Aorta (tissue), 5 donors: ENCODE data around the gene IAPP. TPM values are rescaled to one million over a fixed set of nuclear protein-coding genes. Genes with fewer than 3 reads are reported as not detected.
"Not testable (repeated sequence)": the region's sequence is repeated elsewhere in the genome, so short reads cannot be mapped to it uniquely, and the experiment has no call there.

ENCODE experiments used
- ATAC-seq: fragments of 200-7000 bp; cut with Tn5 transposase; one replicate; pipeline ENCODE4 v1.9.1; 2022; ENCODE audit warnings: moderate library complexity; ENCODE audit not compliant: low FRiP score
- DNase-seq, 2 donors: peaks; one replicate each; pipeline ENCODE4 v3.0.0-alpha.2; 2020
- H3K27ac ChIP-seq, 2 donors: one replicate each; pipeline ENCODE4 v1.5.1; 2013; ENCODE audit warnings: low read length in 2 of 2, mild to moderate bottlenecking in 2 of 2, moderate library complexity in 2 of 2, control low read depth in 1 of 2, inconsistent platforms in 1 of 2, low read depth in 1 of 2
- H3K27me3 ChIP-seq, 2 donors: one replicate each; pipeline ENCODE4 v1.6.1; 2013; ENCODE audit warnings: control low read depth in 1 of 2, low read length in 1 of 2, mild to moderate bottlenecking in 1 of 2, moderate library complexity in 1 of 2; ENCODE audit not compliant: insufficient read depth in 2 of 2, control insufficient read depth in 1 of 2
- H3K36me3 ChIP-seq, 2 donors: one replicate each; pipeline ENCODE4 v1.6.1; 2013; ENCODE audit warnings: control low read depth in 1 of 2, low read length in 1 of 2, mild to moderate bottlenecking in 1 of 2; ENCODE audit not compliant: insufficient read depth in 2 of 2, control insufficient read depth in 1 of 2
- H3K4me1 ChIP-seq, 2 donors: one replicate each; pipeline ENCODE4 v1.6.1; 2013; ENCODE audit warnings: low read length in 2 of 2, control low read depth in 1 of 2, mild to moderate bottlenecking in 1 of 2, moderate library complexity in 1 of 2; ENCODE audit not compliant: insufficient read depth in 2 of 2, control insufficient read depth in 1 of 2
- H3K4me3 ChIP-seq, 2 donors: one replicate each; pipeline ENCODE4 v1.5.1; 2013; ENCODE audit warnings: low read length in 2 of 2, control low read depth in 1 of 2, mild to moderate bottlenecking in 1 of 2
- H3K9me3 ChIP-seq: one replicate; pipeline ENCODE4 v1.6.1; 2013; ENCODE audit warnings: mild to moderate bottlenecking, low read length; ENCODE audit not compliant: control insufficient read depth
- WGBS, 2 donors: extraction: QIAGEN DNeasy Blood & Tissue Kit; methylation state at CpG; one replicate each; pipeline ENCODE4 v1.1.7; 2013; 5-methylcytosine and 5-hydroxymethylcytosine counted together
- intact Hi-C, 2 donors: fragments of 100-400 bp; cut with DNase I; formaldehyde crosslinking; loops; one replicate each; pipeline versions ENCODE4 v1.14.2 to v1.15.0; 2022
- polyA plus RNA-seq, 2 donors: library from polyadenylated mRNA; stranded (reverse); fragments of 200-250 nt; gene quantifications; one replicate each; pipeline ENCODE4 v1.2.3, GENCODE V29; 2013
- total RNA-seq, 2 donors: library from RNA; stranded (reverse); fragmentation: NEBNext Ultra II Directional; extraction: Animal tissue kit (Norgen Biotek cat#: 25700); gene quantifications; one replicate each; pipeline ENCODE4 v1.2.1, GENCODE V29; 2021
- donor health status: healthy with polysubstance abuse.
- donor health status: Bipolar disorder and iron deficiency.
- donor health status: DM: no; HTN: no; CAD: no.
- donor health status: DM: no; HTN: no; CAD: no.
- donor health status: DM: yes; HTN: yes; CAD: no.

Gene IAPP
- total and polyA plus RNA-seq, 4 donors: 0.36 TPM; not detected in 3

DNA sequence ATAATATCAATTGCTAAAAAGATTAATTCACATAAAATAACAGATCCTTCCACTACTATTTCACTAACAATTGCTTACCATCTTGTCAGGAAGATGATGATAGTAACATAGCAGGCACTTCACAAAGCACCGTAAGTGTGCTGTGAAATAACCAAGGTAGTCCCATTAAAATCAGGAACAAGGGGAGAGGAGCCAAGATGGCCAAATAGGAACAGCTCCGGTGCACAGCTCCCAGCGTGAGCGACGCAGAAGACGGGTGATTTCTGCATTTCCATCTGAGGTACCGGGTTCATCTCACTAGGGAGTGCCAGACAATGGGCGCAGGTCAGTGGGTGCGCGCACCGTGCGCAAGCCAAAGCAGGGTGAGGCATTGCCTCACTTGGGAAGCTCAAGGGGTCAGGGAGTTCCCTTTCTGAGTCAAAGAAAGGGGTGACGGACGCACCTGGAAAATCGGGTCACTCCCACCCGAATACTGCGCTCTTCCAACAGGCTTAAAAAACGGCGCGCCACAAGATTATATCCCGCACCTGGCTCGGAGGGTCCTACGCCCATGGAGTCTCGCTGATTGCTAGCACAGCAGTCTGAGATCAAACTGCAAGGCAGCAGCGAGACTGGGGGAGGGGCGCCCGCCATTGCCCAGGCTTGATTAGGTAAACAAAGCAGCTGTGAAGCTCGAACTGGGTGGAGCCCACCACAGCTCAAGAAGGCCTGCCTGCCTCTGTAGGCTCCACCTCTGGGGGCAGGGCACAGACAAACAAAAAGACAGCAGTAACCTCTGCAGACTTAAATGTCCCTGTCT, 22.3 kb downstream of the IAPP start:
- DNase-seq, H3K36me3 ChIP-seq, H3K27me3 ChIP-seq, H3K4me1 ChIP-seq, intact Hi-C loops, ATAC-seq, H3K9me3 ChIP-seq, H3K27ac ChIP-seq, H3K4me3 ChIP-seq: not testable (repeated sequence)
- WGBS, 2 donors: 89 to 93% methylated on average over 23 to 28 of the region's 28 CpGs

DNA sequence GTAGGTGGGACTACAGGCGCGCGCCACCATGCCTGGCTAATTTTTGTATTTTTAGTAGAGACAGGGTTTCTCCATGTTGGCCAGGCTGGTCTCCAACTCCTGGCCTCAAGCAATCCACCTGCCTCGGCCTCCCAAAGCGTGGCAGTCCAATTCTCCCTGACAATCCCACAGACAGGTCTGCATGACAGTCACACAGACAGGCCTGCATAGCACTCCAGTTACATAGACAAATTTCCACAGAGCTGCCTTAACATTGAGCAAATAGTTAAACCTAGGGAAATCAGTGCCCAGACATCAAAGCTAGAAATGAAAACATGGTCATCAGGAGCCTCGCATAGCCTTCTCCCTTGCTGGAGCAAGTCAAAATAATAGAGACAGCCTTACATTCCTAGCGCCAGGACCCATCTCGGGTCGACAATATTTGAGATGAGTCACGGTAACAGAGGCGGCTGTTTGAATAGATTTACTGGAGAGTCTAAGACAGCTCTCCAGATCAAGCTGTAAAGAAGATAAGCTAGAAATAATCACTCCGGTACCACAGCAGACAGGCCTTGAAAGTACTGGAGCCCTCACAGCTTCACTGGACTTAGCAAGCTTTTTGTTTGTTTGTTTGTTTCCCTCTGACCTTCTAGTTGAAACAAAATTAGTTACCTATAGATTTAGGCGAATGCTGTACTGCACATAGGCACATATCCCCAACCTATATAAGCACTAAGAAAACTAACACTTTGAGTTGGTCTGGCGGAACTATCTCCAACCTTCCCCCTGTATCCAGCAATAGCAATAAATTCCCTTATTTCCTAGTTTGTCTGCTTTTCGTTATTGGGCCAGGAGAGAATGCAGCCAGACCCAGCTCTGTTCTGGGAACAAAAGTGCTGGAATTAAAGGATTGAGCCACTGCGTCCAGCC, 40.9 kb downstream of the IAPP start:
- 79% methylated on average over 16 of the region's 16 CpGs for WGBS, 2 donors
- no peaks in the 10 kb centered on the region for H3K4me1 ChIP-seq
- no peak overlapping the region for H3K27ac ChIP-seq
- no peaks in the 10 kb centered on the region for H3K27me3 ChIP-seq
- no peaks in the 10 kb centered on the region for H3K9me3 ChIP-seq
- H3K36me3 ChIP-seq: no peaks in the 10 kb centered on the region
- intact Hi-C loops: no loop called here
- DNase-seq (no peak), ATAC-seq (no peak)
- no peak overlapping the region for H3K4me3 ChIP-seq

DNA sequence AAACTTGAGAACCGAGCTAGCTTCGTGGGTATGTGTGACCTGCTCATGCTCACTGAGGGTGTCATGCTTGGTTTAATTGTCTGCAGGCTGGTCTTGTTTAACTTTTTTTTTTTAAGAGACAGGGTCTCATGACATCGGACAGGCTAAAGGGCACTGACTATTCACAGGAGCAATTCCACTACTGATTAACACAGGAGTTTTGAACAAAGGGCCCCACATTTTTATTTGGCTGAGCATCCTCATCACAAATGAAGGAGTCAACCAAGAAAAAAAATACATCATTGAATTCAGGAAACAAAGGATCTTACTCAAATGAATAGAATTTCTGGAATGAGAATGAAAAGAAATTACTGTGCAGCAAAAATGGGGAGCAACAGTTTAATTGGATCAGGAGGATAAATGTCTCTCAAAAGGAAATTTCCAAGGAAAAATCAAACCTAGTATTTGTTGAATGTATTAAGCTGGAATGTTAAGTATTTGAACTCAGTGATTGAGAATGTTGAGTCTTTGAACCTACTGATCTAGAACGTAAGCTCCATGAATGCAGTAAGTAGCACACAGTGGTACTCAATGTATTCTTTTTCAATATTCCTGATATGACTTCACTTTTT, 43.9 kb downstream of the IAPP start:
- ATAC-seq: no peak

DNA sequence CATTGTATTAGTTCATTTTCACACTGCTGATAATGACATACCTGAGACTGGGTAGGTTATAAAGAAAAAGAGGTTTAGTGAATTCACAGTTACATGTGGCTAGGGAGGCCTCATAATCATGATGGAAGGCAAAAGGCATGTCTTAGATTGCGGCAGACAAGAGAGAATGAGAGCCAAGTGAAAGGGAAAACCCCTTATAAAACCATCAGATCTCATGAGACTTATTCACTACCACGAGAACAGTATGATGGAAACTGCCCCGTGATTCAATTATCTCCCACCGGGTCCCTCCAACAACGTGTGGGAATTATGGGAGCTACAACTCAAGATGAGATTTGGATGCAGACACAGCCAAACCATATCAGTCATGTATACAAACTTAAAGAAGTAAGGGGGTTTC, 45.7 kb downstream of the IAPP start:
- H3K36me3 ChIP-seq, H3K27ac ChIP-seq, H3K9me3 ChIP-seq, H3K27me3 ChIP-seq, H3K4me3 ChIP-seq, intact Hi-C loops, DNase-seq, ATAC-seq, H3K4me1 ChIP-seq: not testable (repeated sequence)
- 75 to 80% methylated on average over 5 of the region's 5 CpGs for WGBS, 2 donors

More for the DNA sequence above, 43.9 kb downstream of the IAPP start:
- H3K9me3 ChIP-seq: no peaks in the 10 kb centered on the region
- H3K27ac ChIP-seq: no peak overlapping the region
- intact Hi-C loops: no loop called here
- H3K4me3 ChIP-seq: no peak overlapping the region
- WGBS, 2 donors: 36 to 40% methylated on average over 4 of the region's 4 CpGs
- no peaks in the 10 kb centered on the region for H3K36me3 ChIP-seq
- no peaks in the 10 kb centered on the region for H3K27me3 ChIP-seq
- DNase-seq: no peak
- H3K4me1 ChIP-seq: no peaks in the 10 kb centered on the region

GRCh38 chr12:21419009-21419699, 46.5 kb downstream of the IAPP start:
- intact Hi-C loops, H3K36me3 ChIP-seq, H3K27me3 ChIP-seq, H3K9me3 ChIP-seq, H3K27ac ChIP-seq, ATAC-seq, H3K4me3 ChIP-seq, DNase-seq, H3K4me1 ChIP-seq: not testable (repeated sequence)
- WGBS, 2 donors: 89 to 90% methylated on average over 30 of the region's 30 CpGs

DNA sequence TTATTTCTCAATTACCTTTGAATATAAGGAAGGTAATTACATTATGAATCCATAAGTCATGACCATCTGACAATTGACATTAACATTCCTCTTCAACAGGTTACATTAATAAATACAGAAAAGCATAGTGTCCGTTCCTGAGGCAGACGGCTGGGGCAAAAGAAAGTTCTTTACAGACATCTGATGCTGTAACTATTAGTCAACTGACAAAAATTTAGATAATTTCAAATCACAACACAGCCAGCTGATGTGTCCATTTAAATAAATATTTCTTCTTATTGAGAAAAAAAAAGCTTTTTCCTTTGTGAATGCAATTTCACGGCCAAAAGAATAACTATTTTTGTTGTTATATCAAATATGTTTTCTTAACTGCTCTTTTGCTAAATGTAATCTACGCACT, 55.5 kb downstream of the IAPP start:
- Histone ChIP-seq H3K4me1 (no peaks in the 10 kb centered on the region), H3K9me3 (no peaks in the 10 kb centered on the region), H3K36me3 (no peaks in the 10 kb centered on the region), H3K4me3 (no peak overlapping the region), H3K27me3 (no peaks in the 10 kb centered on the region), H3K27ac (no peak overlapping the region)
- 8 to 18% methylated on average over 4 of the region's 4 CpGs for WGBS, 2 donors
- intact Hi-C loops: no loop called here
- DNase-seq (no peak), ATAC-seq (no peak)

Other genes starting within 250 kb of the IAPP start
- gene SLCO1B1, start 241.7 kb upstream of the IAPP start, total RNA-seq: not detected
- gene SLCO1B1, start 241.7 kb upstream of the IAPP start, polyA plus RNA-seq: not detected
- gene SLCO1A2, start 38.0 kb upstream of the IAPP start, total RNA-seq: not detected
- not detected for gene SLCO1A2, start 38.0 kb upstream of the IAPP start, polyA plus RNA-seq
- 10 to 100 TPM; 15.5 to 21.6 TPM for gene PYROXD1, start 64.8 kb downstream of the IAPP start, total RNA-seq
- gene PYROXD1, start 64.8 kb downstream of the IAPP start, polyA plus RNA-seq: 10 to 100 TPM in 1 of 2 donors, 1 to 10 TPM in 1; 8.9 to 14.3 TPM
- gene RECQL, start 128.7 kb downstream of the IAPP start, total RNA-seq: 10 to 100 TPM; 44.2 to 52.4 TPM
- gene RECQL, start 128.7 kb downstream of the IAPP start, polyA plus RNA-seq: 10 to 100 TPM; 28.2 to 31.3 TPM
- 10 to 100 TPM; 33.9 to 45.4 TPM for gene GOLT1B, start 128.9 kb downstream of the IAPP start, total RNA-seq
- gene GOLT1B, start 128.9 kb downstream of the IAPP start, polyA plus RNA-seq: 10 to 100 TPM; 24.4 to 36.7 TPM
- under 1 TPM in 1 of 2 donors, not detected in 1; 0.09 TPM for gene SPX, start 153.4 kb downstream of the IAPP start, total RNA-seq
- under 1 TPM in 1 of 2 donors, not detected in 1; 0.15 TPM for gene SPX, start 153.4 kb downstream of the IAPP start, polyA plus RNA-seq
- gene GYS2, start 231.9 kb downstream of the IAPP start, total RNA-seq: under 1 TPM in 1 of 2 donors, not detected in 1; 0.15 TPM
- not detected for gene GYS2, start 231.9 kb downstream of the IAPP start, polyA plus RNA-seq